ENCODE measurements around the gene LIPI. TPM values are rescaled to one million over a fixed set of nuclear protein-coding genes. Genes with fewer than 3 reads are reported as not detected.
"Not testable (repeated sequence)": the region's sequence is repeated elsewhere in the genome, so short reads cannot be mapped to it uniquely, and the experiment has no call there.

Gene LIPI
- total RNA-seq, 1 experiment from 2014 or later: not detected

GRCh38 chr21:14213164-14213563, 2.4 kb upstream of the LIPI start:
- H3K36me3 ChIP-seq: no peaks in the 10 kb centered on the region
- H3K4me3 ChIP-seq: no peak overlapping the region
- no peaks in the 10 kb centered on the region for H3K4me1 ChIP-seq
- H3K27ac ChIP-seq: no peak overlapping the region
- peaks cover 4% of the 10 kb centered on the region; the same call in 1 of the 2 replicates for H3K27me3 ChIP-seq
- DNase-seq: no peak
- no peaks in the 10 kb centered on the region for H3K9me3 ChIP-seq (replicated peaks)

GRCh38 chr21:14206222-14206621, 4.5 kb downstream of the LIPI start:
- no peaks in the 10 kb centered on the region; the same call in 1 of the 2 replicates for H3K9me3 ChIP-seq (replicated peaks)
- no peak for DNase-seq
- no peak overlapping the region for H3K4me3 ChIP-seq
- H3K27me3 ChIP-seq: no peaks in the 10 kb centered on the region
- no peak overlapping the region for H3K27ac ChIP-seq
- H3K36me3 ChIP-seq: no peaks in the 10 kb centered on the region
- no peaks in the 10 kb centered on the region for H3K4me1 ChIP-seq

- not testable (repeated sequence) for H3K9me3 ChIP-seq (replicated peaks); H3K4me3 ChIP-seq; H3K27ac ChIP-seq; H3K27me3 ChIP-seq; DNase-seq; H3K36me3 ChIP-seq; H3K4me1 ChIP-seq
Observed at GRCh38 chr21:14166463-14167223, 44.1 kb downstream of the LIPI start.

- no peaks in the 10 kb centered on the region; the same call in 1 of the 2 replicates for H3K4me1 ChIP-seq
- no peaks in the 10 kb centered on the region for H3K36me3 ChIP-seq
- no peaks in the 10 kb centered on the region for H3K9me3 ChIP-seq (replicated peaks)
- H3K27me3 ChIP-seq: no peaks in the 10 kb centered on the region; the same call in 1 of the 2 replicates
- H3K27ac ChIP-seq: no peak overlapping the region
- H3K4me3 ChIP-seq: no peak overlapping the region
- DNase-seq: no peak
Observed at GRCh38 chr21:14143999-14144398, 66.8 kb downstream of the LIPI start.

GRCh38 chr21:14124266-14124665, 86.5 kb downstream of the LIPI start:
- no peaks in the 10 kb centered on the region for H3K4me1 ChIP-seq
- no peaks in the 10 kb centered on the region for H3K27me3 ChIP-seq
- no peaks in the 10 kb centered on the region for H3K36me3 ChIP-seq
- no peak overlapping the region for H3K4me3 ChIP-seq
- no peak overlapping the region for H3K27ac ChIP-seq
- H3K9me3 ChIP-seq (replicated peaks): no peaks in the 10 kb centered on the region
- no peak for DNase-seq

GRCh38 chr21:14121719-14122118, 89.0 kb downstream of the LIPI start:
- no peak overlapping the region for H3K4me3 ChIP-seq
- H3K27me3 ChIP-seq: no peaks in the 10 kb centered on the region
- DNase-seq: no peak
- H3K36me3 ChIP-seq: no peaks in the 10 kb centered on the region
- no peaks in the 10 kb centered on the region for H3K4me1 ChIP-seq
- no peak overlapping the region for H3K27ac ChIP-seq
- H3K9me3 ChIP-seq (replicated peaks): no peaks in the 10 kb centered on the region

- no peaks in the 10 kb centered on the region for H3K36me3 ChIP-seq
- H3K4me1 ChIP-seq: no peaks in the 10 kb centered on the region
- peak; percentile 70 to 85 for DNase-seq
- no peaks in the 10 kb centered on the region for H3K9me3 ChIP-seq (replicated peaks)
- no peak overlapping the region for H3K4me3 ChIP-seq
- no peaks in the 10 kb centered on the region for H3K27me3 ChIP-seq
- no peak overlapping the region for H3K27ac ChIP-seq
Observed at GRCh38 chr21:14120091-14120734, 90.5 kb downstream of the LIPI start.

GRCh38 chr21:14119038-14119437, 91.7 kb downstream of the LIPI start:
- Histone ChIP-seq H3K27ac (no peak overlapping the region), H3K36me3 (no peaks in the 10 kb centered on the region), H3K4me3 (no peak overlapping the region), H3K9me3 (replicated peaks) (no peaks in the 10 kb centered on the region), H3K27me3 (no peaks in the 10 kb centered on the region), H3K4me1 (no peaks in the 10 kb centered on the region)
- peak in 1 of 2 experiments; percentile 19 for DNase-seq

GRCh38 chr21:14116080-14116481, 94.7 kb downstream of the LIPI start:
- no peaks in the 10 kb centered on the region for H3K4me1 ChIP-seq
- H3K9me3 ChIP-seq (replicated peaks): no peaks in the 10 kb centered on the region
- H3K36me3 ChIP-seq: no peaks in the 10 kb centered on the region
- no peaks in the 10 kb centered on the region for H3K27me3 ChIP-seq
- no peak overlapping the region for H3K4me3 ChIP-seq
- no peak for DNase-seq
- no peak overlapping the region for H3K27ac ChIP-seq

- H3K9me3 ChIP-seq (replicated peaks): no peaks in the 10 kb centered on the region
- H3K27ac ChIP-seq: no peak overlapping the region
- no peaks in the 10 kb centered on the region for H3K36me3 ChIP-seq
- no peaks in the 10 kb centered on the region for H3K4me1 ChIP-seq
- H3K4me3 ChIP-seq: no peak overlapping the region
- no peaks in the 10 kb centered on the region for H3K27me3 ChIP-seq
- DNase-seq: no peak
Observed at GRCh38 chr21:14115646-14116045, 95.1 kb downstream of the LIPI start.

- no peaks in the 10 kb centered on the region for H3K4me1 ChIP-seq
- no peaks in the 10 kb centered on the region for H3K27me3 ChIP-seq
- no peak overlapping the region for H3K4me3 ChIP-seq
- DNase-seq: no peak
- H3K27ac ChIP-seq: no peak overlapping the region
- H3K36me3 ChIP-seq: no peaks in the 10 kb centered on the region
- H3K9me3 ChIP-seq (replicated peaks): no peaks in the 10 kb centered on the region
Observed at GRCh38 chr21:14114251-14114650, 96.5 kb downstream of the LIPI start.

GRCh38 chr21:14104564-14104963, 106.2 kb downstream of the LIPI start:
- not testable (repeated sequence) for H3K27me3 ChIP-seq; H3K4me3 ChIP-seq; H3K36me3 ChIP-seq; H3K4me1 ChIP-seq; DNase-seq; H3K9me3 ChIP-seq (replicated peaks); H3K27ac ChIP-seq

- H3K9me3 ChIP-seq (replicated peaks): no peaks in the 10 kb centered on the region
- H3K27ac ChIP-seq: no peak overlapping the region
- H3K4me1 ChIP-seq: no peaks in the 10 kb centered on the region
- H3K36me3 ChIP-seq: peaks cover 8% of the 10 kb centered on the region
- DNase-seq: no peak
- H3K27me3 ChIP-seq: no peaks in the 10 kb centered on the region
- H3K4me3 ChIP-seq: no peak overlapping the region
Observed at GRCh38 chr21:14099570-14099969, 111.2 kb downstream of the LIPI start.

GRCh38 chr21:14097881-14098499, 112.8 kb downstream of the LIPI start:
- no peak for DNase-seq
- Histone ChIP-seq H3K4me1 (no peaks in the 10 kb centered on the region), H3K9me3 (replicated peaks) (no peaks in the 10 kb centered on the region), H3K27me3 (no peaks in the 10 kb centered on the region), H3K4me3 (no peak overlapping the region), H3K27ac (no peak overlapping the region), H3K36me3 (peaks cover 6% of the 10 kb centered on the region)

GRCh38 chr21:14096577-14096976, 114.2 kb downstream of the LIPI start:
- Histone ChIP-seq H3K4me3 (no peak overlapping the region), H3K27ac (no peak overlapping the region), H3K27me3 (no peaks in the 10 kb centered on the region), H3K36me3 (peaks cover 9% of the 10 kb centered on the region), H3K4me1 (no peaks in the 10 kb centered on the region), H3K9me3 (replicated peaks) (no peaks in the 10 kb centered on the region)
- DNase-seq: no peak
